ENCODE measurements around the gene AFF2. TPM values are rescaled to one million over a fixed set of nuclear protein-coding genes. Genes with fewer than 3 reads are reported as not detected.

The AFF2 gene
- total RNA-seq, 3 donors from 2014 or later, result 4.6 to 41.0 (median 5.7) TPM

DNA sequence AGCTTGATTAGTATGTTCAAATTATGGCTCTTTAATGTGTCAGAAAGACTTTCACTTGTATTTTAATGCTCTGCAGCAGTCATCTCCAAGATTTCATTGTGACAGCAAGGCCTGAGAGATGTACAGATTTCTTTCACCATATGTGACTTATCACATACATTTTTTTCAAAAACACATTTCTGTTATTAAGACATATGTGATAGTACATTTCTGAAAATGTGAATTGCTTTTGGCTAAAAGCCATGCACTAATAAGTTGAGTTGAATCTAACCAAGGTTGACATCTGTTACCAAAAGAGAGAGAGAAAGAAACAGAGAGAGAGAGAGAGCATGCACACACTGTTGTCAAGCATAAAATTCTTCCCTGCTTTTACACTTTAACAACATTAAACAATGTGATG lies 409.3 kb downstream of the AFF2 start:
- TF ChIP-seq POLR2AphosphoS5 (IDR thresholded peaks at IDR 0.05) (no peak), POLR2A (IDR thresholded peaks at IDR 0.05) (no peak)
- TF ChIP-seq, protein P1, sequence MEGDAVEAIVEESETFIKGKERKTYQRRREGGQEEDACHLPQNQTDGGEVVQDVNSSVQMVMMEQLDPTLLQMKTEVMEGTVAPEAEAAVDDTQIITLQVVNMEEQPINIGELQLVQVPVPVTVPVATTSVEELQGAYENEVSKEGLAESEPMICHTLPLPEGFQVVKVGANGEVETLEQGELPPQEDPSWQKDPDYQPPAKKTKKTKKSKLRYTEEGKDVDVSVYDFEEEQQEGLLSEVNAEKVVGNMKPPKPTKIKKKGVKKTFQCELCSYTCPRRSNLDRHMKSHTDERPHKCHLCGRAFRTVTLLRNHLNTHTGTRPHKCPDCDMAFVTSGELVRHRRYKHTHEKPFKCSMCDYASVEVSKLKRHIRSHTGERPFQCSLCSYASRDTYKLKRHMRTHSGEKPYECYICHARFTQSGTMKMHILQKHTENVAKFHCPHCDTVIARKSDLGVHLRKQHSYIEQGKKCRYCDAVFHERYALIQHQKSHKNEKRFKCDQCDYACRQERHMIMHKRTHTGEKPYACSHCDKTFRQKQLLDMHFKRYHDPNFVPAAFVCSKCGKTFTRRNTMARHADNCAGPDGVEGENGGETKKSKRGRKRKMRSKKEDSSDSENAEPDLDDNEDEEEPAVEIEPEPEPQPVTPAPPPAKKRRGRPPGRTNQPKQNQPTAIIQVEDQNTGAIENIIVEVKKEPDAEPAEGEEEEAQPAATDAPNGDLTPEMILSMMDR (IDR thresholded peaks at IDR 0.05), result no peak
- Histone ChIP-seq H3K27me3 (no peaks in the 10 kb centered on the region), H3K4me3 (no peak overlapping the region), H3K9me3 (no peaks in the 10 kb centered on the region), H3K27ac (no peak overlapping the region), H3K36me3 (no peaks in the 10 kb centered on the region), H3K4me1 (no peaks in the 10 kb centered on the region)
- DNase-seq (ENCODE audit: low spot score in 2 of 2), result no peak
- intact Hi-C loops (cut with DNase I; ENCODE audit: low total_unique reads), result no loop called here

DNA sequence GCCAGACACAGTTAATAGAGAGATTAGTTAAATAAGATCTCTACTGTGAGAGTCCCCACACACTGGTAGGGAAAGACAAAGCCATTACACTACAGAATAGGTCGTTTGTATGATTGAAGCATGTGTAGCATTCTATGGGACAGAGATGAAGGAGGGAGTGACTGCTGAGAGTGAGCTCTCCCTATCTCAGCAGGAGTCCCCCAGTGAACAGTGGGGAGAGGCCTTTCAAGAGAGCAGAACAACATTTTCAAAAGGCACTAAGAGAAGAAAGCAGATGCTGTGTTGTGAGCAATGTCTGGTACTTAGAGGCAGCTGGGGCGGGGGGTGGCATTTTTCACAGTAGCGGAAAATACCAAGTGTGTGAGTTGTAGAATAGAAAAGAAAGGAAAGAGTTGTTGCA lies 413.6 kb downstream of the AFF2 start:
- Histone ChIP-seq H3K4me3 (no peak overlapping the region), H3K36me3 (no peaks in the 10 kb centered on the region), H3K9me3 (no peaks in the 10 kb centered on the region), H3K4me1 (no peaks in the 10 kb centered on the region), H3K27ac (no peak overlapping the region), H3K27me3 (no peaks in the 10 kb centered on the region)
- DNase-seq (ENCODE audit: low spot score in 2 of 2), result no peak
- intact Hi-C loops (cut with DNase I; ENCODE audit: low total_unique reads), result no loop called here
- TF ChIP-seq POLR2A (IDR thresholded peaks at IDR 0.05) (no peak), POLR2AphosphoS5 (IDR thresholded peaks at IDR 0.05) (no peak)
- TF ChIP-seq, protein P1 (IDR thresholded peaks at IDR 0.05), result no peak

DNA sequence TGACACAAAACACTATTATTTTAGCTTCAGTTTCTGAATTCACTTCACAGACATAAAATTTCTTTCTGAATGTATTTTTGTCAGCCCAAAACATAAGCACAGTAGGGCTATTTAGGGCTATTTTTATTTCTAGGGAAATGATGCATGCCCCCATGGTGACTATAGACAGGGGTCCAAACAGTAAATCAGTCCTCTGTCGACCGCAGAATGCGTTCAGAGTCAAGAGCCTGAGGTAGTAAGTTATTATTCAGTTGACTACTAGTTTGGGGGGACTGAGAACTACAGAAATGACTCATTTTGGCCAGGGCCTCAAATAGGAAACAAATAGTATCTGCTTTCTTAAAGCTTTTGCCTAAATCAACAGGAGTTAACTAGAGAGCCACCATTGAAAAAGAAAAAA lies 414.4 kb downstream of the AFF2 start:
- no peak for DNase-seq (ENCODE audit: low spot score in 2 of 2)
- Histone ChIP-seq H3K4me3 (no peak overlapping the region), H3K9me3 (no peaks in the 10 kb centered on the region), H3K4me1 (no peaks in the 10 kb centered on the region), H3K36me3 (no peaks in the 10 kb centered on the region), H3K27me3 (no peaks in the 10 kb centered on the region), H3K27ac (no peak overlapping the region)
- intact Hi-C loops (cut with DNase I; ENCODE audit: low total_unique reads), result no loop called here
- TF ChIP-seq POLR2AphosphoS5 (IDR thresholded peaks at IDR 0.05) (no peak), POLR2A (IDR thresholded peaks at IDR 0.05) (no peak)
- TF ChIP-seq, protein P1 (IDR thresholded peaks at IDR 0.05), result no peak

DNA sequence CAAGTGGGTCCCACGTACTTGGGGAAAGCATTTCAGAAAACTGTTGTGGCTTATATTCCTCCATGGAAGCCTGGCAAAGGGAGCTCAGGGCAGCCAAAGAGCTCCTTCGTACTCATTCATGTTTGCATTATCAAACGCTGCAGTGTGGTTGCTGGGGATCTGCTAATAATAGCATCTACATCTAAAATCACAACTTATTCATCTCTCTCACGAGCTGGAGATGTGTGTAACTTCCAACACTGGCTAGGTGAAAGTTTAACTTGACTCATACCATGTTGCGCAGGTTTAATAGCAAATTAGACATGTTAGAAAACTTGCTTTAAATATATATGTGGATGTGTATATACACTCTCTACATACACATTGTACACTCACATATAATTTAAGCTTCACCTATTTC lies 415.1 kb downstream of the AFF2 start:
- Histone ChIP-seq H3K9me3 (no peaks in the 10 kb centered on the region), H3K4me1 (no peaks in the 10 kb centered on the region), H3K27ac (no peak overlapping the region), H3K36me3 (no peaks in the 10 kb centered on the region), H3K27me3 (no peaks in the 10 kb centered on the region), H3K4me3 (no peak overlapping the region)
- no peak for DNase-seq (ENCODE audit: low spot score in 2 of 2)
- intact Hi-C loops (cut with DNase I; ENCODE audit: low total_unique reads), result no loop called here
- TF ChIP-seq POLR2AphosphoS5 (IDR thresholded peaks at IDR 0.05), result no peak
- TF ChIP-seq, protein P1 (IDR thresholded peaks at IDR 0.05), result no peak
- no peak for TF ChIP-seq POLR2A (IDR thresholded peaks at IDR 0.05)

DNA sequence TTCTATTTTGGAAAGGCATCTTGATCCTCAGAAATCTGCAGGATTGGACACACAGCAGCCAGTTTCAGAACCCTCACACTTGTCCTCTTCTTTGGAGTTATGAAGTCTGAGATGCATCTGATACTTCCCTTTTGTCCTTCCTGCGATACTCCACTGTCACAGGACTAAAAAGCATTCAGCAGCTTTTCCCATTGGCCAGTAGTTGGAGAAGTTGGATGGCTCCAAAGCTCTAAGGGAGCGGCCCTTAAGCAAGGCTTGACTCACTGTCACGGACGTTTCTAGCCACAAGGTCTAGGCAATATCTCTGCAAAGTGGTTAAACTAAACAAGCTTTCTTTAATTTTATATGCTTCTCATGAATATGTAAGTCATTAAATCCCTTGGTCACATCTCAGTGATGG lies 417.0 kb downstream of the AFF2 start:
- Histone ChIP-seq H3K9me3 (no peaks in the 10 kb centered on the region), H3K36me3 (no peaks in the 10 kb centered on the region), H3K27ac (no peak overlapping the region), H3K4me1 (no peaks in the 10 kb centered on the region), H3K4me3 (no peak overlapping the region), H3K27me3 (no peaks in the 10 kb centered on the region)
- no peak for DNase-seq (ENCODE audit: low spot score in 2 of 2)
- TF ChIP-seq, protein P1 (IDR thresholded peaks at IDR 0.05), result no peak
- TF ChIP-seq POLR2AphosphoS5 (IDR thresholded peaks at IDR 0.05), result no peak
- TF ChIP-seq POLR2A (IDR thresholded peaks at IDR 0.05), result no peak
- intact Hi-C loops (cut with DNase I; ENCODE audit: low total_unique reads), result no loop called here
